Astrocyte (in vitro differentiated cells and primary cell): ENCODE measurements around the gene VPS39. TPM values are rescaled to one million over a fixed set of nuclear protein-coding genes. Genes with fewer than 3 reads are reported as not detected.

ENCODE experiments used
- DNase-seq: peaks from one replicate; pipeline ENCODE4 v3.0.0-alpha.2; 2010; ENCODE audit warnings: low read depth
- FAIRE-seq: peaks from 2 replicates; lab custom pipeline; 2011; peaks lifted over from hg19 to GRCh38; lab: Jason Lieb, UNC
- H2AFZ ChIP-seq: 2 replicates; pipeline ENCODE4 v1.6.0; 2012; ENCODE audit warnings: low read depth, low read length, inconsistent platforms
- H3K27ac ChIP-seq: 2 replicates; pipeline ENCODE4 v1.5.1; 2011; ENCODE audit warnings: low read depth, low read length, inconsistent platforms
- H3K27me3 ChIP-seq: 2 replicates; pipeline ENCODE4 v1.6.0; 2011; ENCODE audit warnings: low read length, inconsistent platforms; ENCODE audit not compliant: insufficient read depth
- H3K36me3 ChIP-seq: 2 replicates; pipeline ENCODE4 v1.5.1; 2011; ENCODE audit warnings: low read length, inconsistent platforms; ENCODE audit not compliant: insufficient read depth
- H3K4me1 ChIP-seq: 2 replicates; pipeline ENCODE4 v1.5.1; 2011; ENCODE audit warnings: low read length, inconsistent platforms; ENCODE audit not compliant: insufficient read depth
- H3K4me2 ChIP-seq: 2 replicates; pipeline ENCODE4 v1.6.0; 2012; ENCODE audit warnings: low read length, inconsistent platforms
- H3K4me3 ChIP-seq: 2 replicates; pipeline ENCODE4 v1.5.1; 2011; ENCODE audit warnings: low read depth, mild to moderate bottlenecking, low read length, inconsistent platforms; ENCODE audit not compliant: insufficient read depth
- H3K79me2 ChIP-seq: 2 replicates; pipeline ENCODE4 v1.6.0; 2012; ENCODE audit warnings: mild to moderate bottlenecking, low read length, inconsistent platforms; ENCODE audit not compliant: insufficient read depth
- H3K9ac ChIP-seq: 2 replicates; pipeline ENCODE4 v1.6.0; 2012; ENCODE audit warnings: mild to moderate bottlenecking, low read length, inconsistent platforms
- H3K9me3 ChIP-seq: 2 replicates; pipeline ENCODE4 v1.5.1; 2012; ENCODE audit warnings: low read depth, mild to moderate bottlenecking, low read length, inconsistent platforms; ENCODE audit not compliant: insufficient read depth
- H4K20me1 ChIP-seq: 2 replicates; pipeline ENCODE4 v1.6.0; 2012; ENCODE audit warnings: low read length, inconsistent platforms; ENCODE audit not compliant: insufficient read depth
- H3K27ac Mint-ChIP-seq: one replicate; pipeline ENCODE4 v1.8.0; 2021; ENCODE audit warnings: mild to moderate bottlenecking, mixed read lengths; ENCODE audit not compliant: unreplicated experiment
- H3K27me3 Mint-ChIP-seq: one replicate; pipeline ENCODE4 v1.8.0; 2021; ENCODE audit warnings: low read depth, mixed read lengths; ENCODE audit not compliant: unreplicated experiment
- H3K36me3 Mint-ChIP-seq: one replicate; pipeline ENCODE4 v1.8.0; 2021; ENCODE audit warnings: low read depth, mixed read lengths; ENCODE audit not compliant: unreplicated experiment
- H3K4me1 Mint-ChIP-seq: one replicate; pipeline ENCODE4 v1.8.0; 2021; ENCODE audit warnings: low read depth, mixed read lengths; ENCODE audit not compliant: unreplicated experiment
- H3K4me3 Mint-ChIP-seq: one replicate; pipeline ENCODE4 v1.8.0; 2021; ENCODE audit warnings: mild to moderate bottlenecking, moderate library complexity, mixed read lengths; ENCODE audit not compliant: unreplicated experiment
- H3K9me3 Mint-ChIP-seq: one replicate; pipeline ENCODE4 v1.8.0; 2021; ENCODE audit warnings: mild to moderate bottlenecking, mixed read lengths; ENCODE audit not compliant: unreplicated experiment
- EZH2 ChIP-seq: IDR thresholded peaks from 2 replicates; pipeline ENCODE4 v1.6.1; 2012; ENCODE audit warnings: mild to moderate bottlenecking, low read length, inconsistent platforms; ENCODE audit not compliant: insufficient read depth
- total RNA-seq: library from RNA; stranded (reverse); gene quantifications from 2 replicates; pipeline ENCODE4 v1.2.1, GENCODE V29; 2021
- TF ChIP-seq, protein P1 (sequence below): IDR thresholded peaks from 2 replicates; pipeline ENCODE4 v1.5.1; 2011; ENCODE audit warnings: low read depth, mild to moderate bottlenecking, inconsistent platforms, low read length, moderate library complexity; ENCODE audit not compliant: insufficient read depth

Gene VPS39
- total RNA-seq, 1 donor from 2014 or later: 60.6 TPM

- no peak for TF ChIP-seq EZH2
- TF ChIP-seq, protein P1, sequence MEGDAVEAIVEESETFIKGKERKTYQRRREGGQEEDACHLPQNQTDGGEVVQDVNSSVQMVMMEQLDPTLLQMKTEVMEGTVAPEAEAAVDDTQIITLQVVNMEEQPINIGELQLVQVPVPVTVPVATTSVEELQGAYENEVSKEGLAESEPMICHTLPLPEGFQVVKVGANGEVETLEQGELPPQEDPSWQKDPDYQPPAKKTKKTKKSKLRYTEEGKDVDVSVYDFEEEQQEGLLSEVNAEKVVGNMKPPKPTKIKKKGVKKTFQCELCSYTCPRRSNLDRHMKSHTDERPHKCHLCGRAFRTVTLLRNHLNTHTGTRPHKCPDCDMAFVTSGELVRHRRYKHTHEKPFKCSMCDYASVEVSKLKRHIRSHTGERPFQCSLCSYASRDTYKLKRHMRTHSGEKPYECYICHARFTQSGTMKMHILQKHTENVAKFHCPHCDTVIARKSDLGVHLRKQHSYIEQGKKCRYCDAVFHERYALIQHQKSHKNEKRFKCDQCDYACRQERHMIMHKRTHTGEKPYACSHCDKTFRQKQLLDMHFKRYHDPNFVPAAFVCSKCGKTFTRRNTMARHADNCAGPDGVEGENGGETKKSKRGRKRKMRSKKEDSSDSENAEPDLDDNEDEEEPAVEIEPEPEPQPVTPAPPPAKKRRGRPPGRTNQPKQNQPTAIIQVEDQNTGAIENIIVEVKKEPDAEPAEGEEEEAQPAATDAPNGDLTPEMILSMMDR: no peak
- H3K27ac ChIP-seq: no peak overlapping the region
- H3K4me1 ChIP-seq: no peaks in the 10 kb centered on the region
- no peaks in the 10 kb centered on the region for H3K79me2 ChIP-seq
- no peak overlapping the region for H2AFZ ChIP-seq
- Mint-ChIP-seq H3K27me3 (peaks cover 51% of the 10 kb centered on the region), H3K27ac (no peak overlapping the region), H3K9me3 (peaks cover 2% of the 10 kb centered on the region), H3K36me3 (no peaks in the 10 kb centered on the region), H3K4me1 (no peaks in the 10 kb centered on the region), H3K4me3 (no peak overlapping the region)
- H3K36me3 ChIP-seq: no peaks in the 10 kb centered on the region
- H3K4me3 ChIP-seq: no peak overlapping the region
- H4K20me1 ChIP-seq: no peaks in the 10 kb centered on the region
- peaks cover 24% of the 10 kb centered on the region for H3K27me3 ChIP-seq
- FAIRE-seq (no peak), DNase-seq (no peak)
- H3K4me2 ChIP-seq: no peak overlapping the region
- H3K9ac ChIP-seq: no peak overlapping the region
- H3K9me3 ChIP-seq: no peaks in the 10 kb centered on the region
These were observed 63.2 kb downstream of the VPS39 start for GRCh38 chr15:42144841-42145375.

GRCh38 chr15:42143866-42144625, 64.1 kb downstream of the VPS39 start:
- H3K79me2 ChIP-seq: no peaks in the 10 kb centered on the region
- peaks cover 2% of the 10 kb centered on the region for H3K9me3 ChIP-seq
- H3K4me1 ChIP-seq: no peaks in the 10 kb centered on the region
- H2AFZ ChIP-seq: no peak overlapping the region
- Mint-ChIP-seq H3K9me3 (peaks cover 11% of the 10 kb centered on the region), H3K4me1 (no peaks in the 10 kb centered on the region), H3K36me3 (no peaks in the 10 kb centered on the region), H3K27ac (no peak overlapping the region), H3K27me3 (peaks cover 53% of the 10 kb centered on the region), H3K4me3 (no peak overlapping the region)
- H3K4me2 ChIP-seq: no peak overlapping the region
- H3K9ac ChIP-seq: no peak overlapping the region
- no peak for FAIRE-seq
- H3K27ac ChIP-seq: no peak overlapping the region
- H3K27me3 ChIP-seq: peaks cover 24% of the 10 kb centered on the region
- H4K20me1 ChIP-seq: no peaks in the 10 kb centered on the region
- no peak overlapping the region for H3K4me3 ChIP-seq
- no peak for DNase-seq
- no peaks in the 10 kb centered on the region for H3K36me3 ChIP-seq
- TF ChIP-seq, protein P1: no peak
- no peak for TF ChIP-seq EZH2

- Mint-ChIP-seq H3K4me1 (no peaks in the 10 kb centered on the region), H3K27me3 (peaks cover 48% of the 10 kb centered on the region), H3K36me3 (no peaks in the 10 kb centered on the region), H3K9me3 (peaks cover 11% of the 10 kb centered on the region), H3K4me3 (no peak overlapping the region), H3K27ac (no peak overlapping the region)
- H3K36me3 ChIP-seq: no peaks in the 10 kb centered on the region
- H3K4me3 ChIP-seq: no peak overlapping the region
- peaks cover 4% of the 10 kb centered on the region for H3K9me3 ChIP-seq
- no peak overlapping the region for H3K27ac ChIP-seq
- FAIRE-seq: no peak
- no peak for TF ChIP-seq EZH2
- no peak overlapping the region for H2AFZ ChIP-seq
- no peak for DNase-seq
- H3K4me2 ChIP-seq: no peak overlapping the region
- H4K20me1 ChIP-seq: no peaks in the 10 kb centered on the region
- no peaks in the 10 kb centered on the region for H3K79me2 ChIP-seq
- no peak overlapping the region for H3K9ac ChIP-seq
- H3K4me1 ChIP-seq: no peaks in the 10 kb centered on the region
- peaks cover 22% of the 10 kb centered on the region for H3K27me3 ChIP-seq
These were observed 64.7 kb downstream of the VPS39 start for GRCh38 chr15:42143356-42143755.
